CD14-positive monocyte (primary cell): ENCODE results near the gene RCBTB1. TPM values are rescaled to one million over a fixed set of nuclear protein-coding genes. Genes with fewer than 3 reads are reported as not detected.

Experiments used
- DNase-seq, 3 donors: peaks; one replicate each; pipeline ENCODE4 v3.0.0-alpha.2; 2011 to 2022
- H2AFZ ChIP-seq: 2 replicates; pipeline ENCODE4 v1.6.0; 2012; ENCODE audit warnings: mild to moderate bottlenecking, low read depth, low read length, inconsistent platforms; ENCODE audit not compliant: insufficient read depth, poor library complexity, severe bottlenecking
- H3K27ac ChIP-seq, 2 donors: 1 replicate in 1 of 2; 2 replicates in 1 of 2; pipeline ENCODE4 v1.5.1; 2012 to 2013; ENCODE audit warnings: low read length in 2 of 2, control low read depth in 1 of 2, inconsistent platforms in 1 of 2, low read depth in 1 of 2, mild to moderate bottlenecking in 1 of 2
- H3K27me3 ChIP-seq, 2 donors: one replicate each; pipeline versions ENCODE4 v1.6.0 to v1.6.1; 2011 to 2013; ENCODE audit warnings: low read length in 2 of 2; ENCODE audit not compliant: control insufficient read depth in 2 of 2, insufficient read depth in 2 of 2
- H3K36me3 ChIP-seq, 2 donors: replicated peaks in 1 of 2; 1 replicate in 1 of 2; 2 replicates in 1 of 2; pipeline versions ENCODE4 v1.5.1 to v1.6.1; 2012 to 2013; ENCODE audit warnings: low read length in 2 of 2, control low read depth in 1 of 2, inconsistent platforms in 1 of 2, mild to moderate bottlenecking in 1 of 2; ENCODE audit not compliant: insufficient read depth in 2 of 2, control insufficient read depth in 1 of 2
- H3K4me1 ChIP-seq, 2 donors: 1 replicate in 1 of 2; 2 replicates in 1 of 2; pipeline versions ENCODE4 v1.5.1 to v1.6.1; 2012 to 2013; ENCODE audit warnings: low read length in 2 of 2, control low read depth in 1 of 2, inconsistent platforms in 1 of 2, mild to moderate bottlenecking in 1 of 2, moderate library complexity in 1 of 2; ENCODE audit not compliant: insufficient read depth in 2 of 2, control insufficient read depth in 1 of 2
- H3K4me2 ChIP-seq: replicated peaks from 2 replicates; pipeline ENCODE3; 2012; ENCODE audit warnings: low read length, moderate library complexity, mild to moderate bottlenecking; ENCODE audit not compliant: poor library complexity, severe bottlenecking; ENCODE audit errors: extremely low read depth
- H3K4me3 ChIP-seq, 3 experiments: fragments of 200-600 bp in 1 of 3; sonication (generic) in 1 of 3; replicated peaks in 1 of 3; 1 replicate in 2 of 3; 2 replicates in 1 of 3; pipeline ENCODE4 v1.5.1; 2011 to 2013; ENCODE audit warnings: low read length in 3 of 3, mild to moderate bottlenecking in 3 of 3, control low read depth in 2 of 3, low read depth in 2 of 3, inconsistent platforms in 1 of 3, moderate library complexity in 1 of 3
- H3K79me2 ChIP-seq: 2 replicates; pipeline ENCODE4 v1.6.0; 2012; ENCODE audit warnings: mild to moderate bottlenecking, control low read depth, inconsistent platforms, low read length, moderate library complexity; ENCODE audit not compliant: insufficient read depth
- H3K9ac ChIP-seq: 2 replicates; pipeline ENCODE4 v1.6.0; 2017; ENCODE audit warnings: low read length, mild to moderate bottlenecking; ENCODE audit not compliant: insufficient read depth, poor library complexity, severe bottlenecking
- H3K9me3 ChIP-seq, 2 donors: replicated peaks in 1 of 2; 1 replicate in 1 of 2; 2 replicates in 1 of 2; pipeline versions ENCODE4 v1.5.1 to v1.6.1; 2012 to 2013; ENCODE audit warnings: low read length in 2 of 2, control low read depth in 1 of 2; ENCODE audit not compliant: control insufficient read depth in 1 of 2, insufficient read depth in 1 of 2
- H4K20me1 ChIP-seq: 2 replicates; pipeline ENCODE4 v1.6.0; 2012; ENCODE audit warnings: mild to moderate bottlenecking, low read length, control low read depth, moderate library complexity; ENCODE audit not compliant: insufficient read depth
- H3K27ac Mint-ChIP-seq, 7 donors: one replicate each; pipeline ENCODE4 v1.8.0; 2020; ENCODE audit warnings: mild to moderate bottlenecking in 7 of 7, mixed read lengths in 7 of 7, moderate library complexity in 6 of 7, inconsistent platforms in 2 of 7
- H3K27me3 Mint-ChIP-seq, 3 donors: one replicate each; pipeline ENCODE4 v1.8.0; 2021 to 2022; ENCODE audit warnings: low read depth in 3 of 3, mild to moderate bottlenecking in 3 of 3, mixed read lengths in 3 of 3, moderate library complexity in 3 of 3, inconsistent platforms in 1 of 3
- H3K36me3 Mint-ChIP-seq, 2 donors: one replicate each; pipeline ENCODE4 v1.8.0; 2020; ENCODE audit warnings: mixed read lengths in 2 of 2, inconsistent platforms in 1 of 2, mild to moderate bottlenecking in 1 of 2
- H3K4me1 Mint-ChIP-seq: one replicate; pipeline ENCODE4 v1.8.0; 2020; ENCODE audit warnings: mild to moderate bottlenecking, mixed read lengths
- H3K4me3 Mint-ChIP-seq, 2 donors: one replicate each; pipeline ENCODE4 v1.8.0; 2020; ENCODE audit warnings: mild to moderate bottlenecking in 2 of 2, mixed read lengths in 2 of 2, moderate library complexity in 1 of 2
- H3K9me3 Mint-ChIP-seq, 7 donors: one replicate each; pipeline ENCODE4 v1.8.0; 2020 to 2022; ENCODE audit warnings: mixed read lengths in 7 of 7, mild to moderate bottlenecking in 6 of 7, moderate library complexity in 6 of 7, inconsistent platforms in 2 of 7
- WGBS: methylation state at CpG from one replicate; pipeline ENCODE4 v1.1.5; 2013; ENCODE audit warnings: missing lambda C conversion rate; ENCODE audit not compliant: insufficient coverage; 5-methylcytosine and 5-hydroxymethylcytosine counted together
- intact Hi-C, 2 donors: fragments of 100-400 bp; cut with micrococcal nuclease; formaldehyde crosslinking; loops; one replicate each; pipeline versions ENCODE4 v1.15.0 to v1.15.1; 2023
- polyA plus RNA-seq, 3 donors: library from polyadenylated mRNA; depleted of rRNA in 1 of 3; unstranded in 2 of 3; stranded (reverse) in 1 of 3; fragments of 300-500 nt in 2 of 3; fragments of >200 nt in 1 of 3; fragmentation: Illumina TruSeq in 2 of 3; gene quantifications; 1 replicate in 2 of 3; 2 replicates in 1 of 3; pipeline ENCODE4 v1.2.3, GENCODE V29; 2012 to 2021
- TF ChIP-seq, protein P1 (sequence below): fragments of 200-600 bp; IDR thresholded peaks from one replicate; pipeline ENCODE4 v1.8.0; 2022; ENCODE audit warnings: antibody characterized with exemption, mild to moderate bottlenecking

The RCBTB1 gene
- polyA plus RNA-seq, 3 donors = 9.8 to 19.4 (median 13.2) TPM

DNA sequence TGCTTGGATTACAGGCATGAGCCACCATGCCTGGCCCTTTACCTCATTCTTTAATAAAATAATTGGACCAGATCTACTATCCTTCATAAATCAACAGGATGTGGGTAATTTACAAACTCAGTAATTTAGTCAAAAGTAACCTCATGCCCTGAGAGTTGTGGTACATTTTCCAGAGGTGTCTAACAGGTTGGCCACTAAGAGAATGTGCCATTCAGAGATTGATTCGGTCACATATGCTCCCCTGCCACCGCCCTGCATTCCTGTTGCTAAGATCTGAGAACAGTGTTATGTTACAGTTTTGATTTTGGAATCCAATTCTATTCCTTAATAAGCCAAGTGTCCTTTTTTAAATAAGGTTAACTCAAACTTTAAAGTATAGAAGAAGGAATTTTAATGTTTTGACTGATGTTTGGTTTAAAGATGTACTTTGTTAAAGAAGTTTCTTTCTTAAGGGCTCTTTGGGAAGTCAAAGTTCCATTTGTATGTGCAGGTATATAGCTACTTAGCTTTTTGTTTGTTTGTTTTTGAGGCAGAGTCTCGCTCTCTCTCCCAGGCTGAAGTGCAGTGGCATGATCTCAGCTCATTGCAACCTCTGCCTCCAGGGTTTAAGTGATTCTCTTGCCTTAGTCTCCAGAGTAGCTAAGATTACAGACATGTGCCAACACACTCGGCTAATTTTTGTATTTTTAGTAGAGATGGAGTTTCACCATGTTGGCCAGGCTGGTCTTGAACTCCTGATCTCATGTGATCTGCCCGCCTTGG, 60.4 kb downstream of the RCBTB1 start:
- Histone ChIP-seq H2AFZ (no peak overlapping the region), H3K79me2 (no peaks in the 10 kb centered on the region), H3K9ac (no peak overlapping the region), H3K4me1 (peaks cover 2 to 16% of the 10 kb centered on the region in 2 donors), H4K20me1 (peaks cover 3% of the 10 kb centered on the region), H3K4me2 (no peak overlapping the region), H3K27me3 (no peaks in the 10 kb centered on the region), H3K36me3 (peaks cover 51 to 92% of the 10 kb centered on the region in 2 donors), H3K9me3 (no peaks in the 10 kb centered on the region), H3K4me3 (no peak overlapping the region), H3K27ac (no peak overlapping the region)
- Mint-ChIP-seq H3K27me3 (no peaks in the 10 kb centered on the region), H3K4me3 (no peak overlapping the region), H3K9me3 (no peaks in the 10 kb centered on the region), H3K27ac (peak overlapping the region in 1 of 7 donors; percentile 68), H3K4me1 (peaks cover 2% of the 10 kb centered on the region), H3K36me3 (peaks cover 73 to 88% of the 10 kb centered on the region in 2 donors)
- WGBS = 100% methylated on average over 1 of the region's 5 CpGs
- TF ChIP-seq, protein P1, sequence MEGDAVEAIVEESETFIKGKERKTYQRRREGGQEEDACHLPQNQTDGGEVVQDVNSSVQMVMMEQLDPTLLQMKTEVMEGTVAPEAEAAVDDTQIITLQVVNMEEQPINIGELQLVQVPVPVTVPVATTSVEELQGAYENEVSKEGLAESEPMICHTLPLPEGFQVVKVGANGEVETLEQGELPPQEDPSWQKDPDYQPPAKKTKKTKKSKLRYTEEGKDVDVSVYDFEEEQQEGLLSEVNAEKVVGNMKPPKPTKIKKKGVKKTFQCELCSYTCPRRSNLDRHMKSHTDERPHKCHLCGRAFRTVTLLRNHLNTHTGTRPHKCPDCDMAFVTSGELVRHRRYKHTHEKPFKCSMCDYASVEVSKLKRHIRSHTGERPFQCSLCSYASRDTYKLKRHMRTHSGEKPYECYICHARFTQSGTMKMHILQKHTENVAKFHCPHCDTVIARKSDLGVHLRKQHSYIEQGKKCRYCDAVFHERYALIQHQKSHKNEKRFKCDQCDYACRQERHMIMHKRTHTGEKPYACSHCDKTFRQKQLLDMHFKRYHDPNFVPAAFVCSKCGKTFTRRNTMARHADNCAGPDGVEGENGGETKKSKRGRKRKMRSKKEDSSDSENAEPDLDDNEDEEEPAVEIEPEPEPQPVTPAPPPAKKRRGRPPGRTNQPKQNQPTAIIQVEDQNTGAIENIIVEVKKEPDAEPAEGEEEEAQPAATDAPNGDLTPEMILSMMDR = no peak
- DNase-seq = no peak
- intact Hi-C loops = no loop called here

DNA sequence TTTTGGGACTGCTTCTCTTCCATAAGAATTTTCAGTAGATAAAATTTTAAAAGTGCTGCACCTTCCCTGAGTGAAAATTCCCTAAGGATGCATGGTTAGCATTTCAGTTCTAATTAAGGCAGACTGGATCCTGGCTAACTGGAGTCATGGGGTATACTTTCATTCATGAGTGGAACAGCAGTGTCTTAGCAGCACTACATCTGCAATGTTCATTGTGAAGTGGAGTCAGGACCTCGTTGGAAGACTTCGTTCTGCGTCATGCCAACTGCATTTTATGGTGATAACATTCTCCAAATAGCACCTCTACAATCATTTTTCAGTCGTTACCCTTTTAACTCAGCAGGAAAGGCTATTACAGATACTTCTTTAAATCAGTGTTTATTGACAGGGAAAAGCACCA, 64.1 kb downstream of the RCBTB1 start:
- H3K4me1 Mint-ChIP-seq = no peaks in the 10 kb centered on the region
- Histone ChIP-seq H3K79me2 (no peaks in the 10 kb centered on the region), H3K4me1 (no peaks in the 10 kb centered on the region), H3K9me3 (no peaks in the 10 kb centered on the region), H3K4me2 (no peak overlapping the region), H4K20me1 (peaks cover 11% of the 10 kb centered on the region), H3K9ac (no peak overlapping the region), H3K4me3 (no peak overlapping the region), H3K27ac (no peak overlapping the region), H3K27me3 (no peaks in the 10 kb centered on the region), H2AFZ (no peak overlapping the region), H3K36me3 (peaks cover 72 to 99% of the 10 kb centered on the region in 2 donors)
- H3K36me3 Mint-ChIP-seq = peaks cover 72 to 92% of the 10 kb centered on the region in 2 donors
- intact Hi-C loops = no loop called here
- H3K4me3 Mint-ChIP-seq = no peak overlapping the region
- no peak overlapping the region for H3K27ac Mint-ChIP-seq
- WGBS = 90% methylated on average over 2 of the region's 4 CpGs
- H3K9me3 Mint-ChIP-seq = peaks cover 0 to 1% (median 0%) of the 10 kb centered on the region in 7 donors
- DNase-seq = no peak
- TF ChIP-seq, protein P1 = no peak
- H3K27me3 Mint-ChIP-seq = no peaks in the 10 kb centered on the region
